ENCODE data around the gene N4BP2L2. TPM values are rescaled to one million over a fixed set of nuclear protein-coding genes. Genes with fewer than 3 reads are reported as not detected.

The N4BP2L2 gene
- polyA plus RNA-seq, 1 donor from 2014 or later = 317 TPM

DNA sequence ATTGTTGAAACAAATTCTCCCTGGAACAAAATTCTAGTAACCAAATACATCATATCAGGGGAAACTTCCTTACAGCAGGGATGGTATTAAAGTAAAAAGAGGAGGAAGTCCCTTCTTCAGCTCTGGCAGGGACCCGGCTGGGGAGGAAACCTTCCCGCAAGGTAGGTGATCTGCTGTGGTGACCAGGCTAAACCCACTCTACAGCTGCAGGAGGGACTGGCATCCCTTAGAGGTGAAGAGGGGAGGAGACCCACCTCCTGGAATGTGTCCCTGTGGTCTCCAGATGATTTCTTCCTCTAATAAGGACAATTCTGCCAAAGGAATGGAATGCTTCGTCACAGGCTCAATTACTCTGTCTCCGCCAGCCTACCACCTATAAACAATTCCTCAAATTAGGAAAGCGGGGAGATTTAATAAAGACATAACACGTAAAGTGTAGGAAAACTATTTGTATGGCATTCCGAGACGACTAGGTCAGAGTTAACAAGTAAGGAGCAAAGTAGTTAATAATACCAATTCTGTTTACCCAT, 47.0 kb upstream of the N4BP2L2 start:
- Histone ChIP-seq H3K4me2 (ENCODE audit: low read length) (peak overlapping the region; percentile 63), H3K9me3 (ENCODE audit: low read length) (no peaks in the 10 kb centered on the region), H3K79me2 (replicated peaks; ENCODE audit: insufficient read depth, low read length) (peaks cover 34% of the 10 kb centered on the region), H4K20me1 (ENCODE audit: insufficient read depth) (peaks cover 4% of the 10 kb centered on the region), H3K9ac (ENCODE audit: low read length) (peak overlapping the region; percentile 59), H3K27ac (ENCODE audit: low read length) (peak overlapping the region; percentile 46), H2AFZ (ENCODE audit: low read depth, low read length) (peak overlapping the region; percentile 91), H3K36me3 (ENCODE audit: insufficient read depth, low read length) (no peaks in the 10 kb centered on the region), H3K4me3 (ENCODE audit: low read length) (peak overlapping the region; percentile 70), H3F3A (ENCODE audit: insufficient read depth, low read length, poor library complexity, severe bottlenecking) (no peaks in the 10 kb centered on the region), H3K27me3 (ENCODE audit: insufficient read depth, low read depth, low read length) (no peaks in the 10 kb centered on the region), H3K9me2 (ENCODE audit: insufficient read depth, low read length) (no peaks in the 10 kb centered on the region)
- TF ChIP-seq EZH2 (IDR thresholded peaks at IDR 0.05; ENCODE audit: borderline replicate concordance, insufficient read depth, low read length, poor library complexity, severe bottlenecking) (no peak), MXI1 (conservative IDR thresholded peaks at IDR 0.05; ENCODE audit: poor library complexity, severe bottlenecking) (no peak), TAF1 (IDR thresholded peaks at IDR 0.05; ENCODE audit: low read depth) (no peak), POLR2AphosphoS5 (IDR thresholded peaks at IDR 0.05) (no peak)
- TF ChIP-seq, protein P1, sequence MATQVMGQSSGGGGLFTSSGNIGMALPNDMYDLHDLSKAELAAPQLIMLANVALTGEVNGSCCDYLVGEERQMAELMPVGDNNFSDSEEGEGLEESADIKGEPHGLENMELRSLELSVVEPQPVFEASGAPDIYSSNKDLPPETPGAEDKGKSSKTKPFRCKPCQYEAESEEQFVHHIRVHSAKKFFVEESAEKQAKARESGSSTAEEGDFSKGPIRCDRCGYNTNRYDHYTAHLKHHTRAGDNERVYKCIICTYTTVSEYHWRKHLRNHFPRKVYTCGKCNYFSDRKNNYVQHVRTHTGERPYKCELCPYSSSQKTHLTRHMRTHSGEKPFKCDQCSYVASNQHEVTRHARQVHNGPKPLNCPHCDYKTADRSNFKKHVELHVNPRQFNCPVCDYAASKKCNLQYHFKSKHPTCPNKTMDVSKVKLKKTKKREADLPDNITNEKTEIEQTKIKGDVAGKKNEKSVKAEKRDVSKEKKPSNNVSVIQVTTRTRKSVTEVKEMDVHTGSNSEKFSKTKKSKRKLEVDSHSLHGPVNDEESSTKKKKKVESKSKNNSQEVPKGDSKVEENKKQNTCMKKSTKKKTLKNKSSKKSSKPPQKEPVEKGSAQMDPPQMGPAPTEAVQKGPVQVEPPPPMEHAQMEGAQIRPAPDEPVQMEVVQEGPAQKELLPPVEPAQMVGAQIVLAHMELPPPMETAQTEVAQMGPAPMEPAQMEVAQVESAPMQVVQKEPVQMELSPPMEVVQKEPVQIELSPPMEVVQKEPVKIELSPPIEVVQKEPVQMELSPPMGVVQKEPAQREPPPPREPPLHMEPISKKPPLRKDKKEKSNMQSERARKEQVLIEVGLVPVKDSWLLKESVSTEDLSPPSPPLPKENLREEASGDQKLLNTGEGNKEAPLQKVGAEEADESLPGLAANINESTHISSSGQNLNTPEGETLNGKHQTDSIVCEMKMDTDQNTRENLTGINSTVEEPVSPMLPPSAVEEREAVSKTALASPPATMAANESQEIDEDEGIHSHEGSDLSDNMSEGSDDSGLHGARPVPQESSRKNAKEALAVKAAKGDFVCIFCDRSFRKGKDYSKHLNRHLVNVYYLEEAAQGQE (IDR thresholded peaks at IDR 0.05; ENCODE audit: borderline replicate concordance) = no peak

DNA sequence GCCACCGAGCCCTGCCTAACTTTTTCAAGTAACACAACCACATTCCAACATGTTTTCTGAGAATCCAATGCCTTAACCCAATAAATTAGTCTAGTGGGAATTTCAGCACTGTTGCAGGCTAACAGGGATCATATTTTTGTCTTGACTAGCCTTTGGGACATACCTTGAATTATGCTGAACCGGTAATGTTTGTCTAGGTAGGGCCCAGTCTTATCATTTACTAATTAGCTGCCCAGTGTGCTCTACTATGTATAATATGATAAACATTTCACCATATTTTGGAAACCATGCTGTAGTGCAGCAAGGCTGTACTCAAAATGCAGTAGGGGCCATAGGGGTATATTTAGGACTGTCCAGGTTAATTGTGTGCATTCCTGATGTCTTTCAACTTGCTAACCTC, 44.4 kb upstream of the N4BP2L2 start:
- H2AFZ ChIP-seq (ENCODE audit: low read depth, low read length) = no peak overlapping the region
- H3K27ac ChIP-seq (ENCODE audit: low read length) = no peak overlapping the region
- H3K9ac ChIP-seq (ENCODE audit: low read length) = no peak overlapping the region
- H3K9me3 ChIP-seq (ENCODE audit: low read length) = no peaks in the 10 kb centered on the region
- TF ChIP-seq EZH2 (IDR thresholded peaks at IDR 0.05; ENCODE audit: borderline replicate concordance, insufficient read depth, low read length, poor library complexity, severe bottlenecking) = no peak
- no peak for TF ChIP-seq SMC3 (conservative IDR thresholded peaks at IDR 0.05; ENCODE audit: poor library complexity)
- TF ChIP-seq RAD21 (conservative IDR thresholded peaks at IDR 0.05) = no peak
- TF ChIP-seq, protein P1 (IDR thresholded peaks at IDR 0.05; ENCODE audit: borderline replicate concordance) = no peak
- TF ChIP-seq TAF1 (IDR thresholded peaks at IDR 0.05; ENCODE audit: low read depth) = no peak
- TF ChIP-seq POLR2AphosphoS5 (IDR thresholded peaks at IDR 0.05) = no peak
- TF ChIP-seq, protein P2, sequence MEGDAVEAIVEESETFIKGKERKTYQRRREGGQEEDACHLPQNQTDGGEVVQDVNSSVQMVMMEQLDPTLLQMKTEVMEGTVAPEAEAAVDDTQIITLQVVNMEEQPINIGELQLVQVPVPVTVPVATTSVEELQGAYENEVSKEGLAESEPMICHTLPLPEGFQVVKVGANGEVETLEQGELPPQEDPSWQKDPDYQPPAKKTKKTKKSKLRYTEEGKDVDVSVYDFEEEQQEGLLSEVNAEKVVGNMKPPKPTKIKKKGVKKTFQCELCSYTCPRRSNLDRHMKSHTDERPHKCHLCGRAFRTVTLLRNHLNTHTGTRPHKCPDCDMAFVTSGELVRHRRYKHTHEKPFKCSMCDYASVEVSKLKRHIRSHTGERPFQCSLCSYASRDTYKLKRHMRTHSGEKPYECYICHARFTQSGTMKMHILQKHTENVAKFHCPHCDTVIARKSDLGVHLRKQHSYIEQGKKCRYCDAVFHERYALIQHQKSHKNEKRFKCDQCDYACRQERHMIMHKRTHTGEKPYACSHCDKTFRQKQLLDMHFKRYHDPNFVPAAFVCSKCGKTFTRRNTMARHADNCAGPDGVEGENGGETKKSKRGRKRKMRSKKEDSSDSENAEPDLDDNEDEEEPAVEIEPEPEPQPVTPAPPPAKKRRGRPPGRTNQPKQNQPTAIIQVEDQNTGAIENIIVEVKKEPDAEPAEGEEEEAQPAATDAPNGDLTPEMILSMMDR (IDR thresholded peaks at IDR 0.05; ENCODE audit: poor library complexity, severe bottlenecking) = no peak
- no peak for TF ChIP-seq MXI1 (conservative IDR thresholded peaks at IDR 0.05; ENCODE audit: poor library complexity, severe bottlenecking)
- no peak for TF ChIP-seq EP300 (conservative IDR thresholded peaks at IDR 0.05; ENCODE audit: poor library complexity, severe bottlenecking)
- no peaks in the 10 kb centered on the region for H3F3A ChIP-seq (ENCODE audit: insufficient read depth, low read length, poor library complexity, severe bottlenecking)
- H3K9me2 ChIP-seq (ENCODE audit: insufficient read depth, low read length) = no peaks in the 10 kb centered on the region
- no peaks in the 10 kb centered on the region for H3K27me3 ChIP-seq (ENCODE audit: insufficient read depth, low read depth, low read length)
- no peak overlapping the region for H3K4me2 ChIP-seq (ENCODE audit: low read length)
- peaks cover 4% of the 10 kb centered on the region for H4K20me1 ChIP-seq (ENCODE audit: insufficient read depth)
- H3K4me3 ChIP-seq (ENCODE audit: low read length) = no peak overlapping the region
- peaks cover 7% of the 10 kb centered on the region for H3K79me2 ChIP-seq (replicated peaks; ENCODE audit: insufficient read depth, low read length)
- H3K36me3 ChIP-seq (ENCODE audit: insufficient read depth, low read length) = no peaks in the 10 kb centered on the region

Data from neural cell (in vitro differentiated cells).